Gastroesophageal sphincter (tissue), 4 donors: ENCODE measurements around the gene NUAK1. TPM values are rescaled to one million over a fixed set of nuclear protein-coding genes. Genes with fewer than 3 reads are reported as not detected.

Experiments
- ATAC-seq: fragments of 150-250 bp; one replicate; pipeline ENCODE4 v1.9.1; 2016; ENCODE audit warnings: mild to moderate bottlenecking, moderate library complexity
- H3K27ac ChIP-seq, 4 donors: fragments of 200-600 bp; sonication (generic) in 3 of 4; 1 replicate in 3 of 4; 2 replicates in 1 of 4; pipeline ENCODE4 v1.5.1; 2016 to 2019
- H3K27me3 ChIP-seq: fragments of 200-600 bp; sonication (generic); one replicate; pipeline ENCODE4 v1.5.1; 2019
- H3K36me3 ChIP-seq, 2 donors: fragments of 200-600 bp; sonication (generic); one replicate each; pipeline ENCODE4 v1.5.1; 2019; ENCODE audit warnings: control low read depth in 1 of 2
- H3K4me1 ChIP-seq, 3 donors: fragments of 200-600 bp; sonication (generic); 1 replicate in 2 of 3; 2 replicates in 1 of 3; pipeline ENCODE4 v1.5.1; 2016 to 2019; ENCODE audit warnings: control low read depth in 2 of 3
- H3K4me3 ChIP-seq, 2 donors: fragments of 200-600 bp; sonication (generic); one replicate each; pipeline ENCODE4 v1.5.1; 2019; ENCODE audit warnings: mild to moderate bottlenecking in 1 of 2, moderate library complexity in 1 of 2
- H3K9me3 ChIP-seq, 3 donors: fragments of 200-600 bp; sonication (generic); one replicate each; pipeline ENCODE4 v1.5.1; 2017 to 2019; ENCODE audit warnings: control low read depth in 2 of 3
- EP300 ChIP-seq: sonication (generic); formaldehyde crosslinking; IDR thresholded peaks from one replicate; pipeline ENCODE4 v1.6.1; 2017; ENCODE audit warnings: antibody characterized with exemption, mild to moderate bottlenecking
- POLR2A ChIP-seq, 2 donors: fragments of 450-650 bp; IDR thresholded peaks; one replicate each; pipeline ENCODE4 v1.6.1; 2017; ENCODE audit warnings: antibody characterized with exemption in 2 of 2, mild to moderate bottlenecking in 2 of 2, moderate library complexity in 1 of 2
- POLR2AphosphoS5 ChIP-seq: sonication (generic); formaldehyde crosslinking; IDR thresholded peaks from one replicate; pipeline ENCODE4 v1.6.1; 2017; ENCODE audit warnings: antibody characterized with exemption
- WGBS, 2 donors: methylation state at CpG; one replicate each; pipeline ENCODE4 v1.1.5; 2018; ENCODE audit warnings: low coverage in 1 of 2; 5-methylcytosine and 5-hydroxymethylcytosine counted together
- total RNA-seq, 4 donors: library from RNA; depleted of rRNA; stranded (reverse); fragments of >200 nt; gene quantifications; one replicate each; pipeline ENCODE4 v1.1.0, GENCODE V29; 2016
- TF ChIP-seq, protein P1 (sequence below), 4 experiments: fragments of 200-600 bp in 2 of 4; fragments of 450-650 bp in 2 of 4; sonication (generic) in 1 of 4; IDR thresholded peaks; one replicate each; pipeline ENCODE4 v1.5.1; 2017 to 2019; ENCODE audit warnings: antibody characterized with exemption in 4 of 4, mild to moderate bottlenecking in 2 of 4, moderate library complexity in 2 of 4

Gene NUAK1
- total RNA-seq, 4 donors from 2014 or later = 7.4 to 27.7 (median 10.7) TPM

DNA sequence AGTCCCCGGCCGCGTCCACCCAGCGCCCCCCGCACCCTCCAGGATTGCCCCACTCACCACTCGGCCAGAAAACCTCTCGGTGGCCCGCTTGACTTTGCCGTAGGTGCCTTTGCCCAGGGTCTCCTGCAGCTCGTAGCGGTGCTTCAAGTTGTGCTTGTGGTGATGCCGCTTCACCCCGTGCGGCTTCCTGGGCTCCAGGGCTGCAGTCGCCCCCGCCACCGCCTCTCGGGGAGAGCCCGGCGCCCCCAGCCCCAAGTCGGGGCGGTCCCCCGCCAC is 459 bp downstream of the NUAK1 start:
- H3K27me3 ChIP-seq = no peaks in the 10 kb centered on the region
- peaks cover 0 to 91% (median 17%) of the 10 kb centered on the region in 3 donors for H3K4me1 ChIP-seq
- H3K9me3 ChIP-seq = no peaks in the 10 kb centered on the region
- no peaks in the 10 kb centered on the region for H3K36me3 ChIP-seq
- H3K4me3 ChIP-seq = peak overlapping the region; percentile 70 to 89
- ATAC-seq = no peak
- 0% methylated on average over 1 of the region's 23 CpGs; no CpG with 5 or more reads in 1 of the 2 donors for WGBS, 2 donors
- TF ChIP-seq POLR2AphosphoS5 = no peak
- TF ChIP-seq POLR2A (IDR thresholded peaks at IDR 0.05) = no peak
- TF ChIP-seq, protein P1, sequence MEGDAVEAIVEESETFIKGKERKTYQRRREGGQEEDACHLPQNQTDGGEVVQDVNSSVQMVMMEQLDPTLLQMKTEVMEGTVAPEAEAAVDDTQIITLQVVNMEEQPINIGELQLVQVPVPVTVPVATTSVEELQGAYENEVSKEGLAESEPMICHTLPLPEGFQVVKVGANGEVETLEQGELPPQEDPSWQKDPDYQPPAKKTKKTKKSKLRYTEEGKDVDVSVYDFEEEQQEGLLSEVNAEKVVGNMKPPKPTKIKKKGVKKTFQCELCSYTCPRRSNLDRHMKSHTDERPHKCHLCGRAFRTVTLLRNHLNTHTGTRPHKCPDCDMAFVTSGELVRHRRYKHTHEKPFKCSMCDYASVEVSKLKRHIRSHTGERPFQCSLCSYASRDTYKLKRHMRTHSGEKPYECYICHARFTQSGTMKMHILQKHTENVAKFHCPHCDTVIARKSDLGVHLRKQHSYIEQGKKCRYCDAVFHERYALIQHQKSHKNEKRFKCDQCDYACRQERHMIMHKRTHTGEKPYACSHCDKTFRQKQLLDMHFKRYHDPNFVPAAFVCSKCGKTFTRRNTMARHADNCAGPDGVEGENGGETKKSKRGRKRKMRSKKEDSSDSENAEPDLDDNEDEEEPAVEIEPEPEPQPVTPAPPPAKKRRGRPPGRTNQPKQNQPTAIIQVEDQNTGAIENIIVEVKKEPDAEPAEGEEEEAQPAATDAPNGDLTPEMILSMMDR (IDR thresholded peaks at IDR 0.05) = no peak
- no peak for TF ChIP-seq EP300
- peak overlapping the region; percentile 79 to 95 (median 90) for H3K27ac ChIP-seq

DNA sequence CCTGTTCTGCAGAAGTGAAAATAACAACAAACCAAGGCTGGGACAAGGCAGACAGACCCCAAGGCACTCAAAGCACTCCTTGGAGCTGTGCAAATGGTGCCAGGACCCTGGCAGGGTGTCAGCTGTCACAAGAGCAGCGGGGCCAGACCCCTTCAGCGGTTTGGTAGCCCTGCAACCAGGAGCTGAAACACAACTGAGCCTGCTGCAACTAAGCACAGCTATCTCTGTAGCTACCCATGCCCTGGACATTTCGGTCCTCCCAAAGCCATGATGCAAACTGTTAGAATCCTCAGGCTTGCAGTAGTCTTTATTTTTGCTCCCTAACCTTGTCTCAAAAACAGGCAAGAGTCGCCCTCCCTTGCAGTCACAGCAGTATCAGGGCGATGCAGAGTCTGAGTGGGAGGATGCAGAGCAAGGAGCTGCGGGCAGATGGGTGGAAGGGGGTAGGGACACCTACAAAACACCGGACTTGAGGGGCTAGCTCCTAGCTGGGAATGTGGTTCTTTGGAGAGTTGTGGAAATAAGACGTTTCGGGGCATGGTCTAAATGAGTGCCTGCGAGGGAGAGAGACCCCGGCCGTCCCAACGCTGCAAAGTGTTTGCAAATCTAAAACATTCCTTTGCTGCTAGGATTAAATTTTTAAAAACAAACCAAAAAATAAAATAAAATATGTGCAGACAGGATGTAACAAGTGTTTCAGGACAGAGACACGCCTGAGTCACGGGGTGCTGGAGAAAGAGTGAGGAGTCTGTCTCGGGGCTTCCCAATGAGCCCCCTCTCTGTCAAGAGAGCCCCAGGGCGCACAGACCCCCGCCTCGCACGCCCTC is 1.0 kb downstream of the NUAK1 start:
- Histone ChIP-seq H3K9me3 (no peaks in the 10 kb centered on the region), H3K27ac (peak overlapping the region; percentile 79 to 95 (median 90)), H3K27me3 (no peaks in the 10 kb centered on the region), H3K4me3 (peak overlapping the region; percentile 70 to 89), H3K4me1 (peaks cover 0 to 91% (median 20%) of the 10 kb centered on the region in 3 donors), H3K36me3 (no peaks in the 10 kb centered on the region)
- no peak for ATAC-seq
- WGBS, 2 donors = 18% methylated on average over 15 of the region's 20 CpGs; no CpG with 5 or more reads in 1 of the 2 donors
- no peak for TF ChIP-seq POLR2AphosphoS5
- TF ChIP-seq, protein P1 (IDR thresholded peaks at IDR 0.05) = no peak
- no peak for TF ChIP-seq POLR2A (IDR thresholded peaks at IDR 0.05)
- TF ChIP-seq EP300 = no peak

DNA sequence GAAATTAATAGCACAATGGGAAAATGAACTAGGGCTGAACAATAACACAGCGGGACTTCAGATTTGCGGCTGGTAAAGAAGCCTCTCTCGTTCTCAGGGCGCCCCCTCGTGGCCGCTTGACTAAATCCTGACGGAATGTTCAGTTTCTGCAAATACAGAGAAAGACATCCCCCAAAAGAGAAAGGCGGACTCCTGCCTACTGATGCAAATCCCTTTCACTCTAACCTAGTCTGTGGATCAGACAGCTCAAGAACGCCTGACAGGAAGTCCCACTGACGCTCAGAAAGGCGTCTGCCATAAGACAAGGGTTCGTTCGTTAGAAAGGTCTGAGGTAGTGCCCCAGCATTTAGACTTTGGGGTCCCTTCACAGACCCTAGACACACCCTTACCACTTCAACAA is 2.5 kb downstream of the NUAK1 start:
- H3K27me3 ChIP-seq = no peaks in the 10 kb centered on the region
- H3K4me1 ChIP-seq = peaks cover 0 to 92% (median 28%) of the 10 kb centered on the region in 3 donors
- peak; percentile 33 for ATAC-seq
- TF ChIP-seq POLR2A (IDR thresholded peaks at IDR 0.05) = no peak
- TF ChIP-seq EP300 = no peak
- no peak for TF ChIP-seq POLR2AphosphoS5
- TF ChIP-seq, protein P1 (IDR thresholded peaks at IDR 0.05) = peak; percentile 86 to 90 (median 86)
- H3K9me3 ChIP-seq = no peaks in the 10 kb centered on the region
- H3K27ac ChIP-seq = peak overlapping the region in 3 of 4 donors; percentile 62 to 95 (median 94)
- 0% methylated on average over 3 of the region's 13 CpGs for WGBS, 2 donors
- no peaks in the 10 kb centered on the region for H3K36me3 ChIP-seq
- peak overlapping the region; percentile 21 to 89 for H3K4me3 ChIP-seq

DNA sequence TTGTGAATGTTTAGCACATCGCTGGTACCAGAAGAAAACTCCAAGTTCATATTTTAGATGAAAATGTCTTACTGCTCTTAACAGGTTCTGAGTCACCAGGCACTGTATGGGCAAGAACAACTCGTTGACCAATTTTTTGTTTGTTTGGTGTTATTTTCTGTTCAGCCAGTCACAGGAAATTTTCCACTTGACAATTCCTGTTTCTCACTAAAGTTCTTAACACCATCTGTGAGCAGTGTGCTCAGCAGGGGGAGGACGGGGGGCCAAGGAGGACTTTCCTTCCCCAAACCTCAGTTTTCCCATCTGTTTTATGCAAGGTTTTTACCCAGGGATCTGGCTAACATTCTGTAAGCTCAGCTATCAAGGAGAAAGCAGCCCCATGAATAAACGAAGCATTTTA is 3.0 kb downstream of the NUAK1 start:
- TF ChIP-seq EP300 (no peak), POLR2AphosphoS5 (no peak), POLR2A (IDR thresholded peaks at IDR 0.05) (no peak)
- TF ChIP-seq, protein P1 (IDR thresholded peaks at IDR 0.05) = no peak
- Histone ChIP-seq H3K4me1 (peaks cover 0 to 90% (median 28%) of the 10 kb centered on the region in 3 donors), H3K27ac (peak overlapping the region in 3 of 4 donors; percentile 44 to 95 (median 94)), H3K27me3 (no peaks in the 10 kb centered on the region), H3K36me3 (no peaks in the 10 kb centered on the region), H3K4me3 (peak overlapping the region in 1 of 2 donors; percentile 89), H3K9me3 (no peaks in the 10 kb centered on the region)
- ATAC-seq = no peak
- WGBS, 2 donors = 25% methylated on average over 2 to 4 of the region's 4 CpGs

DNA sequence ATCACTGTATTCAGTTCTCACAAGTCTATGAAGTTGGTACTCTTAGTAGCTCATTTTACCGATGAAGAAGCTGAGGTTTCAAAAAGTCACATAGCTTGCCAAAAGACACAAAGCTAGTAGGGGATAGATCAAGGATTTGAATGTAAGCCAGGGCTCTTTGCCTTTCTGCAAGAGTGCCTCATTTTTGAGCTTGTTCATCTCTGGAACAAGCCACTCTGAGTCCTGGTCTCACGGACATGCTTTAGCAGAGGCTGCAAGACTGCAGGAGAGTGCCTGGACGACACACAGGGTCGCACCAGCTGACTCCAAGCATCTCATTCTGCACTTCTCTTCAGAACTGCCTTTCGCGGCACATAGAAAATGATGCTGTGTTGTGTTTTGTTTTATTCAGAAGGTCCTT is 3.7 kb downstream of the NUAK1 start:
- no peaks in the 10 kb centered on the region for H3K27me3 ChIP-seq
- H3K4me1 ChIP-seq = peaks cover 0 to 87% (median 26%) of the 10 kb centered on the region in 3 donors
- H3K4me3 ChIP-seq = peak overlapping the region in 1 of 2 donors; percentile 89
- 52 to 69% methylated on average over 6 of the region's 6 CpGs for WGBS, 2 donors
- peak overlapping the region in 1 of 4 donors; percentile 94 for H3K27ac ChIP-seq
- no peaks in the 10 kb centered on the region for H3K36me3 ChIP-seq
- TF ChIP-seq EP300 (no peak), POLR2A (IDR thresholded peaks at IDR 0.05) (no peak), POLR2AphosphoS5 (no peak)
- TF ChIP-seq, protein P1 (IDR thresholded peaks at IDR 0.05) = no peak
- no peak for ATAC-seq
- no peaks in the 10 kb centered on the region for H3K9me3 ChIP-seq
